Esophagus mucosa (tissue), 1 donor: ENCODE measurements around the gene MOB2. TPM values are rescaled to one million over a fixed set of nuclear protein-coding genes. Genes with fewer than 3 reads are reported as not detected.
"Not testable (repeated sequence)": the region's sequence is repeated elsewhere in the genome, so short reads cannot be mapped to it uniquely, and the experiment has no call there.

Experiments
- ATAC-seq: fragments of 200-7000 bp; cut with Tn5 transposase; one replicate; pipeline ENCODE4 v1.9.1; 2020
- total RNA-seq: library from RNA; stranded (reverse); gene quantifications from one replicate; pipeline ENCODE4 v1.2.4, GENCODE V29; 2023
- donor health status: DM: yes; HTN: yes; CAD: no.

The MOB2 gene
- total RNA-seq, 1 donor from 2014 or later, result 32.1 TPM

GRCh38 chr11:1517117-1518005 lies 30.8 kb upstream of the MOB2 start:
- ATAC-seq, result no peak

- ATAC-seq, result no peak
Measured at GRCh38 chr11:1516273-1517067, 29.9 kb upstream of the MOB2 start.

GRCh38 chr11:1515082-1516060 lies 28.8 kb upstream of the MOB2 start:
- peak; percentile 83 for ATAC-seq

- no peak for ATAC-seq
Measured at GRCh38 chr11:1514336-1515061, 27.9 kb upstream of the MOB2 start.

GRCh38 chr11:1513326-1514296 lies 27.0 kb upstream of the MOB2 start:
- ATAC-seq, result no peak

GRCh38 chr11:1512531-1513258 lies 26.1 kb upstream of the MOB2 start:
- not testable (repeated sequence) for ATAC-seq

GRCh38 chr11:1511937-1512496 lies 25.4 kb upstream of the MOB2 start:
- ATAC-seq, result no peak

GRCh38 chr11:1510928-1511327 lies 24.3 kb upstream of the MOB2 start:
- no peak for ATAC-seq

GRCh38 chr11:1510351-1510750 lies 23.8 kb upstream of the MOB2 start:
- not testable (repeated sequence) for ATAC-seq

GRCh38 chr11:1509626-1510255 lies 23.2 kb upstream of the MOB2 start:
- ATAC-seq, result no peak

GRCh38 chr11:1508986-1509385 lies 22.4 kb upstream of the MOB2 start:
- no peak for ATAC-seq

GRCh38 chr11:1508491-1508891 lies 21.9 kb upstream of the MOB2 start:
- no peak for ATAC-seq

- no peak for ATAC-seq
Measured at GRCh38 chr11:1507381-1508140, 21.0 kb upstream of the MOB2 start.

GRCh38 chr11:1506981-1507380 lies 20.4 kb upstream of the MOB2 start:
- ATAC-seq, result no peak

GRCh38 chr11:1505480-1505879 lies 18.9 kb upstream of the MOB2 start:
- no peak for ATAC-seq

GRCh38 chr11:1504581-1505290 lies 18.2 kb upstream of the MOB2 start:
- no peak for ATAC-seq

GRCh38 chr11:1504138-1504537 lies 17.6 kb upstream of the MOB2 start:
- ATAC-seq, result no peak
